HG03354 (cell line): ENCODE results near the gene RIMS1.

Source experiments
- ATAC-seq: cut with Tn5 transposase; IDR thresholded peaks from one replicate; pipeline ENCODE4 v1.9.1; 2021; ENCODE audit warnings: mild to moderate bottlenecking; ENCODE audit not compliant: unreplicated experiment, poor library complexity, severe bottlenecking

The RIMS1 gene

DNA sequence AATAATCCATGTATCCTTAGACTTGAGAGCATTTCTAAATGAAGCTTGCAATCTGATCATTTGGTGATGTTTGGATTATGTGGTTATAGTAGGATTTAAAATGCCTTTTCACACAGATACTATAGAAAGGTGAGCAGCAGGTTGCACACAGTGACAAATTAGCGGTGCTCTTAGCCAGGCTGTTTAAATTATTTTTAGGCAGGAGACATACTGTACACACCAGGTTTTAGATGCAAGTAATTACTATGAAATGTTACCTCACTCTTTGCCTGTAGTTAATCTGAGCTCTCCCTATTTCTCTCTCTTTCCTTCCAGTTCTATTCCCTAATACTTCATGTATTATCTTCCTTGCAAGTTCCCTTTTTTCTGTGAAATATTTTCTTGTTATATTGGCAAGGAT lies 191.7 kb downstream of the RIMS1 start:
- no peak for ATAC-seq

DNA sequence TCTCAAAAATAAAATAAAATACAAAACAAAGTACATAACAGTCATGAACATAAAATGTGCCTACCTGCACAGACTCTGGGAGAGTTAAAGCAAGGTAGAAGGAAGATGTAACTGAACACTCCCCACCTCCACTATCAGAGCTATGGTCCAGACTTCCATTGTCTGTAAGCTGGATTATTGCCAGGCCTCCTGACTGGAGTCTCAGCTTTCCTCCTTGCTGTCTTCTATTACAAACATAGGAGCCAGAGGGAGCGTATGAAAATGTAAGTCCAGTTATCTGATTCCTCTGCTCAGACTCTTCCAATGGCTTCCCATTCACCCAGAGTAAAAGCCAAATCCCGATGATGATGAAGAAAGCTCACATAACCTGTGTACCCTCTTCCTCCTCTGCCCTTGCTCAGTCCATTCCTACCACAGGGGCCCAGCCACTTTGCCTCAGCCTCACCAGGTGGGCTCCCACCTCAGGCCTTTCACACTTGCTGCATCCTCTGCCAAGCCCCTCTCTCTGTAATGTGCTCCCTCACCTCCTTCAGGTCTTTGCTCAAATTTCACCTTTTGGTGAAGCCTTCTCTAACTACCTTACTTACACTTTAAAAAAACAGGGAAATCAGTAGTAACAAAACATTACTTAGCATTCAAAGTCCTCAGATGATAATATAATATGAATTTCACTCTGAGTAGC lies 194.1 kb downstream of the RIMS1 start:
- no peak for ATAC-seq

DNA sequence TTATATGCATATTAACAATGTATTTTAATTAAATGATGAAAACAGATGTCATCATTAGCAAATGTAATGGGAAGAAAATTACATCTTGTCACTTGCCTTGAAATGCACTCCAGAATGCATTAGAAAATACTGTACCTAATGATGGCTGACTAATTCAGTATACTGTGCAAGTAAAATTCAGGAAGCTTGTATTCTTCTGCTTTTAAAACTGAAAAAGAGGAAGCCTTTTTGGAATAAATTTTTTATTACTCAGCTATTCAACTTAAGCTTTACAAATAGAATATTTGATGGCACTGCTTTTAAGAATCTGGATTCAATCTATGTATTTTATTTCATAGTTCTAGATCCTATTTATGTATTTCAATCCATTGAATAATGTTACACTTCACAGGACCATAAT lies 195.5 kb downstream of the RIMS1 start:
- no peak for ATAC-seq

DNA sequence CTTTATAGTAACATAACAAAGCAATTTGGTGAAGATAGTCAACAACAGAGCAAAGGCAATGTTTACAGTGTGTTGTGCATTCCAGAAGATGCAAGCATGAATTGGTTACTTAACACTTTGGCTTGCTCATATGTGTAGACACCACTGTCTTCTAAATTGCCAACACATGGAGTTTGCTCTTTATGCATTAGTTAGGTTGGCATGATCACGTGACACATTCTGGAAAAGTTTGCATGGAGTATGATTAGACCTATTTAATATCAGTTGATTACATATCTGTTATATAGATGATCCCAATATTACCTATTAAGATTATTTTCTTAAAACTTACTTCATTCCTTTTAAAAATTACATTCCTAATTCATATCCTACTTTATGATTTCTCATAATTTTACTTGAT lies 197.6 kb downstream of the RIMS1 start:
- no peak for ATAC-seq

DNA sequence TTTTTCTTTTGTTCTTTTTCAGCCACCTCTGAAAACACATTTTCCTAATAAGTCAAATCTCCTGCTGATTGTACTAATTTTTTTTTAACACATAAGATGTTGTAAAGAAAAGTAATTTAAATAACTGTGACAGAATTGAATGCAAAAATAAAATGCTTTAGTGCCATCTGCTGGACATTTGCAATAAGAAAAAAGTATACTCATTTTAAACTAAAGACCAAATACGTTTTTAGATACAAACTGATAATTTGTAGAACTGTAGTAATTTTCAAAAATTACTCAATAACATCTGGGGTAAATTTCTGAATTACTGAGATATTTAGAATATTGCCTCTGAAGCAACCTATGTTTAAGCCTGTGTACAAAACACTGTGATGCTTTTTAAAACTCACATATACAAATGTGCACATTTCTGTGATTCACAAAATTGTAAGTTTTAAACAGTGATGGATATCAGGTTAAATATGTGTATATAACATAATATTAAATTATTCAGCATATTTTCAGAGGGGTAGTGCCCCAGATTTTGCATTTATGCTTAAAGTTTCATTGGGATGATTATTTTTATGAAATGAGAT lies 198.7 kb downstream of the RIMS1 start:
- ATAC-seq: no peak

DNA sequence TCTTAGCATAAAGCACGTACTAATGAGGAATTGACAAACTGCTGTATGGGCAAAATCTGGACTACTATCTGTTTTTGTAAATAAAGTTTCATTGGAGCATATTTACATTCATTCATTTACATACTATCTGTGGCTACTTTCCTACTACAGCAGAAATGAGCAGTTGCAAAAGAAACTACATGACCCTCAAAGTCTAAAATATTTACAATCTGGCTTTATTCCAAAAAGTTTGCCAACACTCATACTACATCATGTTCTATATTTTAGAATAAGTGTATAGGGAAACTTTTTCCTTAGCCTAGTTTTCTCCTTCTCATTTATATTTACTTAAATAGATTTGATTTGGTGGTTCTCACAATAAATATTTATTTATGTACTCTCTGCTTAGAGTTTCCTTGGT lies 208.2 kb downstream of the RIMS1 start:
- ATAC-seq: no peak

DNA sequence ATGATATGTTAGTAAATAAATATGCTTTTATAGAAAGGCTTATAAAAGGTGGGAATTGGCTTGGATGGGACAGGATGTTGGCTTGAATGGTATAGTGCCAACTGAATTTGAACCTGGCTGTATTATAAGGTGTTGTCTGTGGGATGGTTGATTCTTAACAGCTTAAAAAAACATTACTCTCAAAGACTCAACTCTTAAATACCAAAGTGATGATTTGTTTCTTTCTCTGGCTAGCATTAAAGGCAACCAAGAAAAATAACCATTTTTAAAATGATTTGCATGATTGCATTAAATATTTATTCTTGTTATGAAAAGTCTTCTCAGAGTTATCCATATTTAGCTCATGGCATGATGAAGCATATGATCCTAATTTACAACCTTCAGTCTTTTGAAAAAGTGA lies 216.2 kb downstream of the RIMS1 start:
- ATAC-seq: no peak

DNA sequence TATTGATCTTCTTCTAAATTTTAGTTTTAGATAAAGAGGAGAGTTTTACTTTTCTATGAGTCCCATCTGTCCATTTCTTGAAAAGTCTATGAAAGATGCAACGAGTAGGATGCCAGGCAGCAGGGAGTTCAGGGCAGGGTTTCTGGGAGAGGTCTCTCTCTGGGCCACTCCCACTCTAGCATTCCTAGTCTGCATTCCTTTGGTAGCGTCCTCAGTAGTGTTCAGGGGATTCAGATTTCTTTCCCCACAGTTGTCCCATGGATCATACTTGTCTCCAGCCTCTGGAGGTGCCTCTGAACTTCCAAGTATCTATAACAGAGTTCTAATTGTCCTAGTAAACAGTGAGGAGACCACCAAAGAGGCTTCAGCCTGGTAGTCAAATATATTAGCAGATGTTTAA lies 225.3 kb downstream of the RIMS1 start:
- no peak for ATAC-seq

DNA sequence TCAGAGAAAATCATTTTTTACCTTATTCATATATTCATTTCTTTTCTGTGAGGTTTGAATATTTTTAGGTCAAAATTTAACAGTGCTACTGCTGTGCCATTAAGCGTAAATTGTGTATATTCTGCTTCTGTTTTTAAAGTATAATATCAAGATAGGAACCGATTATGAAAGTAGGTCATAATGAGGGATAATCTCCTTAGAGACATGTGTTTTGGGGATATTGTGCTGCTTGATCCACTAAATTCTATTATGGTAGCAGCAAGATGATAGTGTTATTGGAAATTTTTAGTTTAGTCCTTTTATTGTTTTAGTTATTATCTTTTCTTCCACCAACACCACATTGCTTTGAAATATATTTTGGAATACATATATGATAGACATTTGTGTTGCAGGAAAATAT lies 244.0 kb downstream of the RIMS1 start:
- no peak for ATAC-seq

DNA sequence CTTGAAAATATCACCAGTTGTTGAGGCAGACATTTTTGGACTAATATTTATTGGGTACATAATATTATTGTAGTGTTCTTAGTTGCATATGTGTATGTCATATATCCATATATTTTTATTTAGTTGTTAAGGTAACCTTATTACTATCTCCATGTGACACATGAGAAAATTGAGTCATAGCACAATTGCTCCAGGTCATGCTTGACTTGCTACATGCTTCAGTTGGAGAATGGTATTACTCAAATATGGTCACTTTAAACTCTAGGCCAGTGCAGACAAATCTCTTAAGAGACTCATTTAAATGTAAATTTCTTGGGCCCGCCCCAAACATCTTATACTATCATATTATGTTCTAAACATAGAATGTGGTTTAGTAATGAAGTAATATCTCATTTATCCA lies 246.1 kb downstream of the RIMS1 start:
- peak; percentile 38 for ATAC-seq

DNA sequence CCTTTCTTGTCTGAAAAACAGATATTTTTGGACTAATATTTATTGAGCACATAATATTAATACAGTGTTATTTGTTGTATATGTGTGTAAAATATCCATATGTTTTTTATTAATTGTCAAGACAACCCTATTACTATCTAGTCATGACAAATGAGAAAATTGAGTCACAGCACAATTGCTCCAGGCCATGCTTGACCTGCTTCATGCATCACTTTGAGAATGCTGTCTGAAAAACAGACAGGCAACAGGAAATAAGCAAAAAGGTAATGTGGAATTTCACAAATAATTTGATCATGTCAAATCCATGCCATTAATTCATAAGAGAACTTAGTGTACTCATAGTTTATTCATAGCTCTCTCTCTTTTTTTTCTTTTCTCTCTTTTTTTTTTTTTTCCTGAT lies 246.5 kb downstream of the RIMS1 start:
- ATAC-seq: no peak

DNA sequence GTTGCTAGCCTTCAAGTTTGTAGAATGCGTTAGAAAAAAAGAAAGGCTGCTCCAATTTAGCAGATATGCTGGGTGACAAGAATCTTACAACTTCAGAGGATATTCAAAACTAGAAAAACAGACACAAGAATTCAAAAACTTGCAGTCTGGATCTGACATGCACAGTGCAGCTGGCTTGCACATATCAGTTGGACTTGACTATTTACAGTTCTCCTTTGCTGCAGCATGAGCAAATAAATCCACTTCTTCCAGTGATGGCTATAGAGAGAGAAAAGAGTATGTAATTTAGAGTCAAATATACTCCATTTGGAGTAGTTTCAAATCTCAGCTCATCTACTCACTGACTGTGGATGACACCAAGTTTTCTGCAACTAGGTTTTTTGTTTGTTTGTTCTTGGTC lies 247.0 kb downstream of the RIMS1 start:
- no peak for ATAC-seq

DNA sequence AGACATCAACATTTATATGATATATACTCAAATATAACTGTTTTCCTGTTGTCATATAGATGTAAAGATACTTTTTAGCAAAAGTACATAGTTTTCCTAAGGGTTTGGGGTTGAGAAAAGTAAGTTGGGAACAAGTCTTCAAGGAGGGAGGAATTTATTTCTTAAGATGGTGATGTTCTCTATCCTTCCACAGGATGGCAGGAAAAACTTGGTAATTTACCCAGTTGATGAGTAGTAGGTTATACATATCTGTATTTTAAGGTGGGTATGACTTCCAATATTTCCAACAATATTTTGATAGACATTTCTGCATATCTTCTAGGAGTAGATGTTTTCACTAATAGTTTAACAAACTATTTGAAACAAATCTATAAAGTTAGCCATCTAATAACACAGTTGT lies 254.4 kb downstream of the RIMS1 start:
- ATAC-seq: no peak

DNA sequence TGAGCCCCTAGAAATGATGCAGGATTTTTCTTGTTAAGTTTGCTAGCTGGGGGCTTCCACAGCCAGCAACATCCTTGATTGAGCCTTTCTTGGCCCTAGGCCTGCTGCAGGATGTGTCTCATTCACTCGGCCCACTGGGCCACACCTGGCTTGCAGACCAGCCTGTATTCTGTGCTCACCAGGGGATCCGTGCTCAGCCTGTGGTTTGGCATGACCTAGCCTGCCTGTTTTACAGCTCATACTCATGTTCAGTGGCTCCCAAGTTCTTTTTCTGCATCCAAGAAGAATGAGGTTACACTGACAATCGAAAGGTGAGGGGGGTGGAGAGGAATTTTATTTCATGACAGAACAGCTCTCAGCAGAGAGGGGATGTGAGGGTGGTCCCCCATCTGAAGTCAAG lies 263.4 kb downstream of the RIMS1 start:
- ATAC-seq: no peak

DNA sequence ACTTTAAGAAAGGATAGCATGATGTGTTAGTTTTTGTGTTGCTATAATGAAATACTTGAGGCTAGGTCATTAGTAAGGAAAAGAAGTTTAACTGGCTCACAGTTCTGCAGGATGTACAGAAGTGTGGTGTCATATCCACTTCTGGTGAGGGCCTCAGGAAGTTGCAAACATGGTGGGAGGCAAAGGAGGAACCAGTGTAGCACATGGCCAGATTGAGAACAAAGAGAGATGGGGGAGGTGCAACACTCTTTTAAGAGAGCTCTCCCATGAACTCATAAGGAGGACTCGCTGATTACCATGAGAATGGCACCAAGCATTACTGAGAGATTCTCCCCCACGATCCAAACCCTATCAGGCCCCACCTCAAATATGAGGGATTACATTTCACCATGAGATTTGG lies 265.4 kb downstream of the RIMS1 start:
- ATAC-seq: no peak

DNA sequence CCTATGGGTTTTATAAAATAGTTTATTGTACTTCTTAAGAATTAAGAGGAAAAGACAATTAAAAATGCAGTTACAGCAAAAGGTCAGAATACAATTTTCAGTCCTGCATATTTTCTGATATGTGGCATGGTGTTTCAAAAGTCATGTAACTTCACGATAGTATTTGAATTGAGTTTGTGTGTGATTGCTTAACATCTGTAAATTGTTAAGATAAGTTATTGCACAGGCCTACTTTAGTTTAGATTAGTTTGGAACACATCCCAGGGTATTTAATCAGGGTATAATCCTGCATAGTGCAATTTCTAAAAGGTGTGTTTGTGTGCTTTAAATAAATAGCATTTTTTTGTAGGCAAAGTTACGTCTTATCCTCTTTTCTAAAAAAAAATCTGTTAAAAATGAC lies 289.6 kb downstream of the RIMS1 start:
- no peak for ATAC-seq

DNA sequence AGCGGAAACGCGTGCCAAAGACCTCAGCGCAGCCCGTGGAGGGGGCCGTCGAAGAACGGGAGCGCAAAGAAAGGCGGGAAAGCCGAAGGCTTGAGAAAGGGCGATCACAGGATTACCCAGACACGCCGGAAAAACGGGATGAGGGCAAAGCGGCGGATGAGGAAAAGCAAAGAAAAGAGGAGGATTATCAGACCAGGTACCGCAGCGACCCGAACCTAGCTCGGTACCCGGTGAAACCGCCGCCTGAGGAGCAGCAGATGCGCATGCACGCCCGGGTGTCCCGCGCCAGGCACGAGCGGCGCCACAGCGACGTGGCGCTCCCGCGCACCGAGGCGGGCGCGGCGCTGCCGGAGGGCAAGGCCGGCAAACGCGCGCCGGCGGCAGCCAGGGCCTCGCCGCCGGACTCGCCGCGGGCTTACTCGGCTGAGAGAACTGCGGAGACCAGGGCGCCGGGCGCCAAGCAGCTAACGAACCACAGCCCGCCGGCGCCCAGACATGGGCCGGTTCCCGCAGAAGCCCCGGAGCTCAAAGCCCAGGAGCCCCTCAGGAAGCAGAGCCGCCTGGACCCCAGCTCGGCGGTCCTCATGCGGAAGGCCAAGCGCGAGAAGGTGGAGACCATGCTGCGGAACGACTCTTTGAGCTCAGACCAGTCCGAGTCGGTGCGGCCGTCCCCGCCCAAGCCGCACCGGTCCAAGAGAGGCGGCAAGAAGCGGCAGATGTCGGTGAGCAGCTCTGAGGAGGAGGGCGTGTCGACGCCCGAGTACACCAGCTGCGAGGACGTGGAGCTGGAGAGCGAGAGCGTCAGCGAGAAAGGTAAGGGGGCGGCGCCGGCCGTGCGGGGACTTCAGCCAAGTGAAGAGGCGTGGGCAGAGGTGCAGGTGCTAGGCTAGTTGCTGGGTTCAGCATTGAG lies 296.2 kb downstream of the RIMS1 start:
- peak; percentile 82 for ATAC-seq

DNA sequence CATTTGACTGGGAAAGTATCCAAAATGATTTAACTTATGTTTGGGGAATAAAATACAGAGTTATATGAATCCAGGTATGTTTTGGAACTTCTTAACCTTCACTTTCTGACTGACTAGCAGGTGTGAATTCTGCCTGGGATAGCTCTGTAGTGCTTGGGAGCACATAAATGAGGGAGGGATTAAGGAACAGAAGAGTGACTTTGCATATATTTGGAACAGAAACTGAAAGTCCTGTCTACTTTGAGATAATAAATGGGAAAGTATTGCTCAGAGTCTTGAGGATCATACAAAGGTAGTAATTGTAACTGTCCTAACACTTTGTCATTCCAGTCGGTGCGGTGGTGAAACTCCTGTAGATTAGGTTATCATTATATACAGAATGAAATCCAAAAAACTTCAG lies 317.6 kb downstream of the RIMS1 start:
- ATAC-seq: no peak

DNA sequence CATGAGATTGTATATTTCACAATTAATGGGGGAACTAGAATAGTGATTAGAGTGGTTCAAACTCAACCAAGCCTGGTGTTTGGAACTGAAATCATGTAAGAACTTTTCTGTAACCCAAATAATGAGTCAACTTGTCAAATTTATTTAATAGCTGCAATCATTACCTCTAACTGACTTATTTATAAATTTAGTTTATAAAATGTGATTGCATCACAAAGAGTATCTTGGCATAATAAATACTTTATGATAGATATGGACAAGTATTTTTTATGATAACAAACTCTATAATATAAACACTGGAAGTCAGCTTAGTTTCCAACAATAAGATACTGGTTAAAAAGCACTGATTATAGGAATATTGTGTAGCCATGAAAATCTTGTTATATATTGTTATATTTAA lies 319.1 kb downstream of the RIMS1 start:
- ATAC-seq: no peak

DNA sequence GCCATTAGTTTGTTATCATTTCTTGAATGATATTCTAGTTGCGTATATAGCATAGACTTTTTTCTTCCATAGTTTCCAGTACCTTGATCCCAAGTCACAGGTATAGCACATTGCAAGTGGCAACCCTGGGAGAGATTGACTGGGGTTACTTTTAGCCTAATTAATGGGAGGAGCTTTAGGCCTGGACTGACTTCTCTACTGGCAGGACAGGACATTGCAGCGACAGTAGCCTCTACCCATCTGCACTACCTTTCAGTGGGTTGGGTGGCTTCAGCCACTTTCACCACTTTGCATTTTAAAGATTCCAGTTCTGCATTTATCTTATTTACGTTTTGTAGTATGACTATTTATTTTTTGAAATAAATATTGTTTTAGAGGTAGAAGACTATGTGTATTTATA lies 320.3 kb downstream of the RIMS1 start:
- no peak for ATAC-seq

DNA sequence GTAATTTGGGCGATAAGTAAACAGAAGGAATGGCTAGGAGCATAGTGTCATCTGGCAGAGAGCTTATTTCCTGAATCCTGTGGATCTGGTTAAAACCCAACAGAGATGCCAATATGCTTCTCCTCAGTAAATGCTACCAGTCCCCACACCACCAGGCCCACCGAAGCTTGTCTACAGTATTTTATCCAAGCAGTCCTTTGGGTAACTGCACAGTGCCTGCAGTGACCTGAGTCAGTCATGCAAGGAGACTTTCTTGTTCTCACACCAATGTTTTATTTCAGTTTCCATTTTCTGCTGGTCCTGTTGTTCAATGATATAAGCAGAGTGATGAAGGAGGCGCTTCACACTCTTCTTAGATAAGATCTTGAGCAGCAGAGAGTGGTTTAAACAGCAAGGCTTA lies 326.3 kb downstream of the RIMS1 start:
- ATAC-seq: no peak
